ENCODE measurements around the gene SAV1.
A peak's percentile ranks its signal among the peaks of the same experiment; 100 is the strongest.

The SAV1 gene

GRCh38 chr14:50607181-50607580 lies 60.9 kb downstream of the SAV1 start:
- peak; percentile 44 for DNase-seq (ENCODE audit: low read depth)

DNA sequence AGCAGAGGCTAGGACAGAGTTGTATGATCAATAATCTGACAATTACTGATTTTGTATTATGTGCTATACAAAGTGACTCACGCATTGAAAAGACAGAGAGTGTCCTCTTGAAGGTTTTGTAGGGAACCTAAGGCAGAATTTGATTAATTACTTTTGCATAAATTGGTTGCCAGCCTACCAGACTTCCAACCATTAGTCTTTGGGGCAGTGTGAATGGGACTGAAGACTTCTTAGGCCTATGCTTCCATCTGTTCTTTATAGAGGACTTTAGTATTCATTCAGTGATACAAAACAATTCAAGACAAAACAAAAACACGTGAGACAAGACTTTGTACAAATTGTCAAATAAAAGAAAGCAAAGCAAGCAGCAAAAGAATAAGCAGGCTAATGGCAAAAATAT lies 61.6 kb downstream of the SAV1 start:
- no peak for DNase-seq (ENCODE audit: low read depth)

GRCh38 chr14:50605766-50606165 lies 62.3 kb downstream of the SAV1 start:
- no peak for DNase-seq (ENCODE audit: low read depth)

- no peak for DNase-seq (ENCODE audit: low read depth)
Observed at GRCh38 chr14:50603565-50603964, 64.5 kb downstream of the SAV1 start.

DNA sequence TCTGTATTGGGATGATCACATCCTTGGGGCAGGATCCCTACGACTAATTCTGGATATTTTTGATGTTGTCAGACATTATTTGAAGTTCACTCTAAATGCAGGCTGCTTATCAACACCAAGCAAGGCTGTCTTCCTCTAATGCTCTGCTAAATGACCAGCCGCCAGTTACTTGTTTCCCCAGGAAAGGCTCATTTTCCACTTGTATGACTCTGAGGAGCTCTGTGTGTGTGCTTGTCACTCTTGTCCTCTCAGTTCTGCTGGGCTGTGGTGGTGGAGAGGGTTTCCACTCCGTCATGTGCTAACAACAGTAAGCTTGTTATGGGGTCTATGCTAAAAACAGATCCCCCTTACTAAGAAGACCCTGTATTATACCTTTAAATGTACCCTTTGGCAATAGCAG lies 66.1 kb downstream of the SAV1 start:
- no peak for DNase-seq (ENCODE audit: low read depth)

GRCh38 chr14:50601394-50601793 lies 66.7 kb downstream of the SAV1 start:
- DNase-seq (ENCODE audit: low read depth): no peak

DNA sequence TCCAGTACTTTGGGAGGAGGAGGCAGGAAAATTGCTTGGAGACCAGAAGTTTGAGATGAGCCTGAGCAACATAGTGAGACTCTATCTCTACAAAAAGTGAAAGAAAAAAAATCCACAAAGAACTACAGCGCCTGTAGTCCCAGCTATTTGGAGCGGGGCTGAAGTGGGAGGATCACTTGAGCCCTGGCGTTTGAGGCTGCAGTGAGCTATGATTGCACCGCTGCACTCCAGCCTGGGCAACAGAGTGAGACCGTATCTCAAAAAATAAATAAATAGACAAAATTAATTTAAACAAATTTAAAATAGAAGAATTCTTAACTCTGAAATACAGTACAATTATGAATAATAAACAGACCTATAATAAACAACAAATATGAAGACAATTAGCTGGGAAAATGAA lies 67.3 kb downstream of the SAV1 start:
- DNase-seq (ENCODE audit: low read depth): no peak

- DNase-seq (ENCODE audit: low read depth): peak; percentile 44
Observed at GRCh38 chr14:50599700-50600444, 68.2 kb downstream of the SAV1 start.

DNA sequence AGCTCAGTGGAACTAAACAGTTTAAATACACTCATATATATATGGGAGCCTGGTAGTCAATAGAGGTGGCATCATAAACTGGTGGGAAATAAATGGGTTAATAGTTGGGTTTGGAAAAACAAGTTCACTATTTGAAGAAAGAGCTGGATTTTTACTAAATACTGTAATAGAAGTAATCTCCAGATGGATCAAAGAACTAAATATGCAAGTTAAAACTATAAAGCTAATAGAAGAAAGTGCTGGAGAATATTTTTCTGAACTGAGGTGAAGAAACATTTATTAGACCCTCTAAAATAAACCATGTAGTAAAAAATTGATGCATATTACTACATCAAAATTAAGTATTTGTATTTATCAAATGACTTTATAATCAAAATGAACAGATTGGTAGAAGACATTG lies 69.3 kb downstream of the SAV1 start:
- no peak for DNase-seq (ENCODE audit: low read depth)

GRCh38 chr14:50594577-50595316 lies 73.4 kb downstream of the SAV1 start:
- DNase-seq (ENCODE audit: low read depth): no peak

- no peak for DNase-seq (ENCODE audit: low read depth)
Observed at GRCh38 chr14:50590464-50590863, 77.6 kb downstream of the SAV1 start.
